HG03095 (cell line): ENCODE results near the gene ZBP1.

Experiments
- ATAC-seq: cut with Tn5 transposase; IDR thresholded peaks from one replicate; pipeline ENCODE4 v1.9.1; 2021; ENCODE audit warnings: moderate library complexity; ENCODE audit not compliant: unreplicated experiment

Gene ZBP1

GRCh38 chr20:57601211-57601570 lies 19.0 kb downstream of the ZBP1 start:
- no peak for ATAC-seq

GRCh38 chr20:57600320-57601210 lies 19.7 kb downstream of the ZBP1 start:
- ATAC-seq: no peak

DNA sequence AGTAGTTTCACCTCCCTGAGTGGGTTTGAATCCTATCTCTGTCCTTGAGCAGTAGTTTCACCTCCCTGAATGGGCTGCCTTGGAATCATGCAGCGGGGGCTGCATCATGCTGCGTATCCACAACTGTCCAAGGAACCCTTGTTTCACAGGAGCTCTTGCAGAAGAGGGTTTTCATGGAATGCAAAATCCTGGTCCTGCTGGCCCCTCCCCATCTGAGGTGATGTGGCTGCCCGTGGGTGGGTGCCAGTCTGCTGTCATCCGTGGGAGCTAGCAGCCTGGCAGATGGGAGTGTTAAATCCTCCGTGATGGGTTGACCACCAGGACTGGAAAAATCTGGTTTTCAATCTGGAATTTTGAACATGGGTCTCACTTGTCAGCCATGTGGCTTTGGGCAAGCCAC lies 21.7 kb downstream of the ZBP1 start:
- no peak for ATAC-seq

DNA sequence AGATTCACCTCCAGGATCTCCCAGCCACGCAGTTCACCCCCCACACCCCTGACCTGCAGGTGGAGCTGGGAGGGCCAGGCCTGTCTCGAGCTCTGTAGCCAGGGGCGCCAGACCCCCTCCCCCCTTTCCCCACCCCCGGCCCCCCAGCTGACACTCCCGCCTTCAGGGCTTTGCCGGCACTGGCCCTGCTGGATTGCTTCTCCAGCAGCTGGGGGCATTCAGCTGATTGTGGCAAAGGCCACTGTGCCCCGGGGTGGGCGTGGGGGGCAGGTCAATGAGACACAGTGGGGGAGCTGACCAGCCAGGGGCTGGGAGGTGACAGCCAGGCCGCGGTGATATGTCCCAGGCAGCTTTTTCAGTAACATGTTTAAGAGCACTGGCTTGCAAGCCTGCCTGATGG lies 22.2 kb downstream of the ZBP1 start:
- ATAC-seq: no peak

- ATAC-seq: no peak
These were observed 23.0 kb downstream of the ZBP1 start for GRCh38 chr20:57596998-57597939.

GRCh38 chr20:57596358-57596757 lies 23.9 kb downstream of the ZBP1 start:
- ATAC-seq: no peak

DNA sequence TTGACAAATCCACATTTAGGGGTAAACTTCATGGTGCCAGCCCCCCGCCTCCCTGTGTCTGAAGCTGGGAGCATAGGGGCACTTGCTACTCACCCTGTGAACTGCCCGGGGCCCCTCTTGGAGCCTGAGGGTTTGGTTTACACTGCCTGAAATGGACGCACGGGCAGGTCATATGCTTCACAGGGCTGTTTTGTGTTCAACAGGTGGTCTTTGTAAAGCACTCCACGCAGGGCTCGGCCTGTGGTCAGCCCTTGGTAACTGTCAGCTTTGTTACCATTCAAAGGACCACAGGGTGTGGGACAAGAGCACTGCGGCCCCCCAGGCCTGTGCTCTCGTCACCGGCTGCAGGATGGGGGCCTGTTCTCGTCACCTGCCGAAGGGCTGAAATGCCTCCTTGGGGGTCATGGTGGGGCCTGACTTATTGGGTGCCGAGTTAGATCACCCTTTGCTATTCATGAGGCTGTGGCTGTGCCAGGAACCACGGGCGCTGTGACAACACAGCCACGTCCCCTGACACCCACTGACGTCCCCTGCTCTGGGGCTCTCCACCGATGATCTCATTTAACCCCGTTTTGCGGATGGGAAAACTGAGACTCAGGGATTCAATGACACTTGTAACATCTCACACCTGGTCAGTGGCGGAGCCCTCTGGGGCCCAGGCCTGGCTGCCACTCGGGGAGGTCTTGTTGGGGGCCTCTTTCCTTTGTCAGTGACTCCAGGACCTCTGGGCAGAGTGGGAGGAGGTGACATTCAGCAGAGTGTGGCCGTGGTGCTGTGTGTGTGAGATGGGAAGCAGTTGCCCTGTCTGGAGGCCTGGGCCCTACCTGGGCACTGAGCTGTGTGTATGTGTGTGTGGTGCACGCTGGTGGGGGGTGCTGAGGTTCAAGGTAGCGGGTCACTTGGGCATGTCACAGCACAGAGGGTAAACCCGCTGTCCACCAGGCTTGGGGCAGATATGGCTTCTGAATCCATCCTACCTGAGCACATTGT lies 24.9 kb downstream of the ZBP1 start:
- ATAC-seq: no peak

GRCh38 chr20:57594092-57594951 lies 25.9 kb downstream of the ZBP1 start:
- ATAC-seq: no peak

GRCh38 chr20:57593134-57593886 lies 26.9 kb downstream of the ZBP1 start:
- ATAC-seq: no peak

GRCh38 chr20:57592263-57593092 lies 27.7 kb downstream of the ZBP1 start:
- no peak for ATAC-seq

GRCh38 chr20:57591289-57592229 lies 28.7 kb downstream of the ZBP1 start:
- no peak for ATAC-seq

DNA sequence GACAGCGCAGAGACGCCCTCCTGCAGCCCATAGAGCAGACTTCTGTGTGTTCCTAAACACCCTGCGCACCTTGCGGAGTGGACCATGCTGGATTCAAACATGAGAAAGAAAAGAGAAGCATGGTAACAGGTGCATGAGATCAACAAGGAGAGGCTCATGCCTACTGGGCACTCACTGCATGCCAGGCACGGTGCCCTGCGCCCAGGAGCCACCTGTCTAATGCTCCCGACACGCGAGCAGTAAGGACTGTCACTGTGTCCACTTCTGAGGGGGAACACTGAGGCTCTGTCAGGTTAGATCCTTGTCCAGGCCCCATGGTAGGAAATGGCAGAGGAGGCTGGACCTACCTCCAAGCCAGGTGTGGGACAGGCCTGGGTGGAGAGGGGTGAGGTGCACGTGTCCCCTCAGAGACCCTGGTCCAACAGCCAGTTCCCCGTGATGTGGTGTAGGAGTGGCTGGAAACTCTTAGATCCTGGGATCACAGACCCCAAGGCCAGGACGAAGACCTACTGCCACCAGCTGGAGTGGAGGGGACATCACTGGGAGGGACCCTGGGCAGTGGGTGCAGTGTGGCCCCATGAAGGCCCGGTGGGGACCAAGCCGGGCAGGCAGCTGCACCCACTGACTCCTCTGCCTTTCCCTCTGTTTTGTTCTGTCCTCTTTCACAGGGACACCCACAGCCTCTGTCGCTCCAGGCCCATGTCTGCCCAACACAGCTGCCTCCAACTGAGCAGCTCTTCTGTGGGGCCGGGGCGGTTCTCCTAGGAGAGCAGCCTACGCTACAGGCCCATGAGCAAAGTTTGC lies 29.5 kb downstream of the ZBP1 start:
- no peak for ATAC-seq

GRCh38 chr20:57589728-57590484 lies 30.3 kb downstream of the ZBP1 start:
- ATAC-seq: no peak

- ATAC-seq: no peak
These were observed 31.0 kb downstream of the ZBP1 start for GRCh38 chr20:57589123-57589727.

GRCh38 chr20:57588596-57588995 lies 31.6 kb downstream of the ZBP1 start:
- ATAC-seq: no peak
